HepG2 (cell line): ENCODE results near the gene DGKD. TPM values are rescaled to one million over a fixed set of nuclear protein-coding genes. Genes with fewer than 3 reads are reported as not detected.

Experiments
- ATAC-seq: fragments of 200-7000 bp; cut with Tn5 transposase; 3 replicates; pipeline ENCODE4 v1.9.1; 2020; ENCODE audit warnings: mild to moderate bottlenecking, moderate library complexity
- BruUV-seq: library from RNA; stranded (reverse); fragments of 400-500 nt; replicated peaks from 2 replicates; lab custom pipeline; 2021; lab: Mats Ljungman, UMichigan
- CTCF ChIA-PET: fragments of 300-600 bp; formaldehyde crosslinking; extraction: SDS; loops from one replicate; lab custom pipeline; 2021; ENCODE audit warnings: low total read pairs, inconsistent platforms, low intra/inter-chr PET ratio; lab: Yijun Ruan, JAX
- POLR2A ChIA-PET: fragments of 350-600 bp; sonication (Branson Sonifier 250); formaldehyde crosslinking; loops from one replicate; lab custom pipeline; 2020; ENCODE audit warnings: antibody characterized with exemption, inconsistent platforms; lab: Yijun Ruan, JAX
- DNase-seq: peaks from one replicate; pipeline ENCODE4 v3.0.0-alpha.2; 2015; ENCODE audit warnings: low spot score
- FAIRE-seq: peaks from 3 replicates; lab custom pipeline; 2011; peaks lifted over from hg19 to GRCh38; lab: Jason Lieb, UNC
- H2AFZ ChIP-seq: one replicate; pipeline ENCODE4 v1.6.1; 2011; ENCODE audit warnings: low read length, inconsistent platforms
- H3K27ac ChIP-seq: fragments of 300-600 bp; 3 replicates; pipeline ENCODE4 v1.8.0; 2011; ENCODE audit warnings: mixed run types, mild to moderate bottlenecking, mixed read lengths, low read length, inconsistent platforms; ENCODE audit not compliant: insufficient read depth; ENCODE audit errors: extremely low read length
- H3K27me3 ChIP-seq, 2 experiments: fragments of 200-600 bp in 1 of 2; 2 replicates in 1 of 2; 3 replicates in 1 of 2; pipeline versions ENCODE4 v1.6.0 to v1.8.0; 2011; ENCODE audit warnings: low read length in 2 of 2, mild to moderate bottlenecking in 2 of 2, moderate library complexity in 2 of 2, inconsistent platforms in 1 of 2; ENCODE audit not compliant: insufficient read depth in 2 of 2, control insufficient read depth in 1 of 2
- H3K36me3 ChIP-seq, 2 experiments: fragments of 200-600 bp in 1 of 2; replicated peaks in 1 of 2; 2 replicates in 1 of 2; 3 replicates in 1 of 2; pipeline versions ENCODE4 v1.5.1 to v1.8.0; 2011; ENCODE audit warnings: low read length in 2 of 2, inconsistent platforms in 1 of 2; ENCODE audit not compliant: insufficient read depth in 2 of 2, control insufficient read depth in 1 of 2
- H3K4me1 ChIP-seq: 2 replicates; pipeline ENCODE4 v1.5.1; 2012; ENCODE audit warnings: low read length, inconsistent platforms; ENCODE audit not compliant: insufficient read depth
- H3K4me2 ChIP-seq: 2 replicates; pipeline ENCODE4 v1.6.0; 2011; ENCODE audit warnings: low read depth, low read length, inconsistent platforms
- H3K4me3 ChIP-seq, 3 experiments: fragments of 200-600 bp in 1 of 3; sonication (generic), shearing (Covaris generic) in 1 of 3; replicated peaks in 1 of 3; 2 replicates each; pipeline ENCODE4 v1.5.1; 2011 to 2016; ENCODE audit warnings: low read length in 3 of 3, inconsistent platforms in 2 of 3, low read depth in 2 of 3, mild to moderate bottlenecking in 2 of 3, control low read depth in 1 of 3, mixed read lengths in 1 of 3; ENCODE audit not compliant: insufficient read depth in 1 of 3
- H3K79me2 ChIP-seq: one replicate; pipeline ENCODE4 v1.6.1; 2011; ENCODE audit warnings: low read length, inconsistent platforms; ENCODE audit not compliant: insufficient read depth
- H3K9ac ChIP-seq: 2 replicates; pipeline ENCODE4 v1.6.0; 2011; ENCODE audit warnings: mild to moderate bottlenecking, low read depth, low read length, inconsistent platforms; ENCODE audit not compliant: insufficient read depth
- H3K9me3 ChIP-seq: 2 replicates; pipeline ENCODE4 v1.5.1; 2012; ENCODE audit warnings: mild to moderate bottlenecking, low read length
- H4K20me1 ChIP-seq: 2 replicates; pipeline ENCODE4 v1.6.0; 2011; ENCODE audit warnings: inconsistent platforms, mild to moderate bottlenecking, low read length, moderate library complexity; ENCODE audit not compliant: insufficient read depth
- HNRNPL ChIP-seq: fragments of 200-400 bp; formaldehyde crosslinking; IDR thresholded peaks from 2 replicates; pipeline ENCODE4 v1.6.1; 2017; ENCODE audit warnings: mild to moderate bottlenecking, low read depth, low read length
- SRSF9 ChIP-seq: fragments of 200-400 bp; formaldehyde crosslinking; IDR thresholded peaks from 2 replicates; pipeline ENCODE4 v1.6.1; 2018; ENCODE audit warnings: borderline replicate concordance, mild to moderate bottlenecking, low read depth, low read length; ENCODE audit not compliant: insufficient read depth, poor library complexity, severe bottlenecking
- TBP ChIP-seq: sonication (generic); formaldehyde crosslinking; IDR thresholded peaks from 2 replicates; pipeline ENCODE4 v1.5.0; 2020; ENCODE audit warnings: missing genetic modification reagents
- ZNF160 ChIP-seq: sonication (generic); formaldehyde crosslinking; IDR thresholded peaks from 2 replicates; pipeline ENCODE4 v1.8.0; 2022; ENCODE audit warnings: mild to moderate bottlenecking, inconsistent platforms, missing genetic modification reagents
- ZNF678 ChIP-seq: sonication (generic); formaldehyde crosslinking; IDR thresholded peaks from 2 replicates; pipeline ENCODE4 v1.4.0; 2020; ENCODE audit warnings: mild to moderate bottlenecking, missing genetic modification reagents
- WGBS: methylation state at CpG from one replicate; pipeline ENCODE4 v1.1.6; 2017; ENCODE audit warnings: low lambda C conversion rate; 5-methylcytosine and 5-hydroxymethylcytosine counted together
- in situ Hi-C: cut with HindIII; loops from 2 replicates; pipeline ENCODE4 v1.10.0; 2017; ENCODE audit warnings: low pct_unique_long_range_greater_than_20kb; ENCODE audit not compliant: extremely low pct_ligation_motif_present
- intact Hi-C: fragments of 100-400 bp; cut with micrococcal nuclease; formaldehyde crosslinking; loops from one replicate; pipeline ENCODE4 v1.10.0; 2022; ENCODE audit not compliant: unreplicated experiment
- polyA plus RNA-seq, 8 experiments: library from polyadenylated mRNA; depleted of rRNA in 3 of 8; stranded (reverse) in 7 of 8; unstranded in 1 of 8; fragments of >200 nt; fragmentation: Illumina TruSeq in 4 of 8; extraction: Trizol in 4 of 8; gene quantifications; 2 replicates each; pipeline versions ENCODE4 v1.2.1 to v1.2.3, GENCODE V29; 2011 to 2016; ENCODE audit warnings: low read depth in 4 of 8, missing spikeins in 1 of 8, mixed read lengths in 1 of 8; ENCODE audit not compliant: insufficient read depth in 1 of 8
- total RNA-seq, 5 experiments: library from RNA; depleted of rRNA; stranded (reverse); fragments of >200 nt; fragmentation: Illumina TruSeq; extraction: Trizol; gene quantifications; 2 replicates each; pipeline ENCODE4 v1.2.3, GENCODE V29; 2016; ENCODE audit warnings: low read depth in 1 of 5
- TF ChIP-seq, protein P1 (sequence below), 2 experiments: sonication (generic) in 1 of 2; formaldehyde crosslinking in 1 of 2; IDR thresholded peaks; 2 replicates each; pipeline versions ENCODE4 v1.4.0 to v1.6.1; 2016 to 2020; ENCODE audit warnings: borderline replicate concordance in 1 of 2, low read depth in 1 of 2, mild to moderate bottlenecking in 1 of 2, missing genetic modification reagents in 1 of 2

The DGKD gene
- total and polyA plus RNA-seq, 2 of the 13 experiments (the other 11 are each of a cell fraction or from before 2014, with no cell fraction given), result 24.5 to 33.2 TPM

DNA sequence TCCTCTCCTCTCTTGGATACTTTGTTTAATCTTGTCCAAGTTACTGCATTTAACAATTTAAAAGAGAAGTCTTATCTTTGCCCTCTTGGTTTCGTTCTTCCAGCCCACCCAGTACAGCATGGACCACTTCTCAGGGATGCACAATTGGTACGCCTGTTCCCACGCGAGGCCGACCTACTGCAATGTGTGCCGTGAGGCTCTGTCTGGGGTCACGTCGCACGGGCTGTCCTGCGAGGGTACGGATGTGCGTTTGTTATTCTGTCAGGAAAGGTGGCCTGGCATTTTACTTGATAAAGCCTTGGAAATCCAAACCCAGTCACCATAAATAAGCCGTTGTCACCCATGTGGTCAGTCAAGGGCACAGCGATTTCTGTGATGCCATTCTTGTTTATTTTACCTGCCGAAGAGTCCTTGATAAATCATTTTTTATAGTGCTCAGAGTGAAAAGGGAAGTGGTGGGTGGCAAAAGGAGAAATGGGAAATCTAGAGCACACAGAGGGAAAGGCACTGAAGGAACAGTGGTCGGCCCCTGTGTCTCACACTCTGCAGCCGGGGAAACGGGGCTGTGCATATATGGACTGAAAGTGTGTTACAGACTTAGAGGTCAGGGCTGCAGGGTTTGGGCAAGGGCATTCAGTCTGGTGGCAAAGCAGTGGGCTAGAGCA, 80.5 kb downstream of the DGKD start:
- Histone ChIP-seq H3K36me3 (peaks cover 26 to 49% of the 10 kb centered on the region in 2 experiments), H2AFZ (no peak overlapping the region), H3K9ac (no peak overlapping the region), H4K20me1 (no peaks in the 10 kb centered on the region; the same call in 1 of the 2 replicates), H3K4me2 (no peak overlapping the region), H3K4me3 (no peak overlapping the region), H3K27me3 (no peaks in the 10 kb centered on the region), H3K9me3 (no peaks in the 10 kb centered on the region), H3K79me2 (no peaks in the 10 kb centered on the region), H3K27ac (no peak overlapping the region), H3K4me1 (no peaks in the 10 kb centered on the region)
- intact Hi-C loops, result no loop called here
- FAIRE-seq (no peak), DNase-seq (no peak), ATAC-seq (no peak)
- in situ Hi-C loops, result no loop called here
- TF ChIP-seq HNRNPL (no peak), ZNF678 (CRISPR knock-in tag) (no peak), TBP (CRISPR knock-in tag) (no peak), ZNF160 (CRISPR knock-in tag) (no peak), SRSF9 (no peak)
- TF ChIP-seq, protein P1, sequence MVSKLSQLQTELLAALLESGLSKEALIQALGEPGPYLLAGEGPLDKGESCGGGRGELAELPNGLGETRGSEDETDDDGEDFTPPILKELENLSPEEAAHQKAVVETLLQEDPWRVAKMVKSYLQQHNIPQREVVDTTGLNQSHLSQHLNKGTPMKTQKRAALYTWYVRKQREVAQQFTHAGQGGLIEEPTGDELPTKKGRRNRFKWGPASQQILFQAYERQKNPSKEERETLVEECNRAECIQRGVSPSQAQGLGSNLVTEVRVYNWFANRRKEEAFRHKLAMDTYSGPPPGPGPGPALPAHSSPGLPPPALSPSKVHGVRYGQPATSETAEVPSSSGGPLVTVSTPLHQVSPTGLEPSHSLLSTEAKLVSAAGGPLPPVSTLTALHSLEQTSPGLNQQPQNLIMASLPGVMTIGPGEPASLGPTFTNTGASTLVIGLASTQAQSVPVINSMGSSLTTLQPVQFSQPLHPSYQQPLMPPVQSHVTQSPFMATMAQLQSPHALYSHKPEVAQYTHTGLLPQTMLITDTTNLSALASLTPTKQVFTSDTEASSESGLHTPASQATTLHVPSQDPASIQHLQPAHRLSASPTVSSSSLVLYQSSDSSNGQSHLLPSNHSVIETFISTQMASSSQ (IDR thresholded peaks at IDR 0.05; ENCODE audit: low read depth), result no peak
- TF ChIP-seq, protein P1 (CRISPR knock-in tag; IDR thresholded peaks at IDR 0.05; ENCODE audit: borderline replicate concordance), result no peak
- no TSS peak for BruUV-seq
- POLR2A ChIA-PET, result no interaction called here
- CTCF ChIA-PET, result no interaction called here
- 96% methylated on average over 18 of the region's 18 CpGs for WGBS
